SH-SY5Y (cell line): ENCODE results near the gene UAP1L1.

Experiments
- GATA2 ChIP-seq: IDR thresholded peaks from 2 replicates; pipeline ENCODE4 v1.6.1; 2011; ENCODE audit warnings: mild to moderate bottlenecking, low read depth, low read length
- GATA3 ChIP-seq: IDR thresholded peaks from 2 replicates; pipeline ENCODE4 v1.6.1; 2011; ENCODE audit warnings: low read depth, mild to moderate bottlenecking, low read length, moderate library complexity

DNA sequence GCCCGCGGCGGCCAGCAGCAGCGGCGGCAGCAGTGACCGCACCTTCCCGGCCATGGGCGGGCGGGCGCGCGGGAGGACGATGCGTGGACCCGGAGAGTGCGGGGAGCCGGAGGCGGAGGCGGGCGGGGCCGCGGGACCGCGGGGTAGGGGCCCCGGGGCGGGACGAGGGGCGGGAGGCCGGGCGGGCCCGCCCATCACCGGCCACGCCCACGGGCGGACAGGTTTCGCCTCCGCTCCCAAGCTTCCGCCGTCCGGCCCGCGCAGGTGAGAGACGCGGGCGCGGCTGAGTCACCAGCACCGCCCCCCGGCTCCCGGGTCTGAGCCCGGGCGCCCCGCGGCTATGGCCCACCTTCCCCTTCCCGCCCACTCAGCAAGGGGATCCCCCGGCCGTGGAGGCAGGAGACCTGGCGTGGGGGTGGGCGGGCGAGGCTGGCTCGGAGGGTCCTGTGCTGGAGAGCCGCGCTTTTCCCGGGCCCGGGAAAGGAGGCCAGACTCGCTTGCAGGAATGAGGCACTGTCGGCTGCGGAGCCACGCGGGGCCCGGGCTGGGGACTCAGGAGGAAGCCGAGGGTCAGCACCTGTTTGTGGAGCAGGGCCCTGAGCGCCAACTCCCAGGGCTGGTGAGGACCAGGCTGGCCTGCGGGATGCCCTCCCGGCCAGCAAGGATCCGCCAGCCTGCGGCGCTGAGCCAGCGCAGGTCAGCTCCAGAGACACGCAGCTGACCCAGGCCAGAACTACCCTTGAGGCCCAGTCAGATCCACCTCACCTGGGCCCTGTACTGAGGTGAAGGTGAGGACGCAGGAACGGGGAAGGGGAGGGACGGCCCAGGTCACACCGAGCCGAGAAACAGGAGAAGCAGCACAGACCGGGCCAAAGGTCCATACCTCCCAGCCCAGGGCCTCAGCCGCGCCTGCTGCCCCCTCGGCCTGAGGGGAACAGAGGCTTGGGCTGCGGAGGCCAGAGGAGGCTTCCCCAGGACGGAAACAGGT is 23.1 kb upstream of the UAP1L1 start, which contains the start of gene ENTPD2:
- no peak for TF ChIP-seq GATA2
- no peak for TF ChIP-seq GATA3
